Measurements from ENCODE around the gene PWWP2B. TPM values are rescaled to one million over a fixed set of nuclear protein-coding genes. Genes with fewer than 3 reads are reported as not detected.
A peak's percentile ranks its signal among the peaks of the same experiment; 100 is the strongest.

The PWWP2B gene
- total and polyA plus RNA-seq, 9 of the 15 experiments (the other 6 are each of a cell fraction or from before 2014, with no cell fraction given): 0.07 to 9.2 (median 1.6) TPM; not detected in 1

GRCh38 chr10:132410779-132411532 lies 14.0 kb downstream of the PWWP2B start:
- Histone ChIP-seq H3K27me3 (ENCODE audit: control insufficient read depth in 2 of 2, insufficient read depth in 2 of 2, low read length in 2 of 2) (no peaks in the 10 kb centered on the region), H3K4me3 (no peak overlapping the region), H3K4me1 (replicated peaks in 1 of 2; ENCODE audit: control insufficient read depth in 2 of 2, insufficient read depth in 2 of 2, low read length in 2 of 2) (peaks cover 3 to 62% of the 10 kb centered on the region in 2 experiments; a peak in 3 of 5 replicates), H2AFZ (ENCODE audit: low read depth, low read length) (no peak overlapping the region), H3K79me2 (ENCODE audit: control insufficient read depth, insufficient read depth, low read length) (no peaks in the 10 kb centered on the region; the same call in 2 of the 3 replicates), H3K36me3 (ENCODE audit: control insufficient read depth, insufficient read depth, low read length) (peaks cover 4% of the 10 kb centered on the region; the same call in 1 of the 3 replicates), H3K27ac (ENCODE audit: extremely low read depth, low read depth, low read length) (no peak overlapping the region), H4K20me1 (replicated peaks; ENCODE audit: control insufficient read depth, insufficient read depth, low read length) (no peaks in the 10 kb centered on the region), H3K9me3 (replicated peaks; ENCODE audit: control insufficient read depth, insufficient read depth, low read depth, low read length) (no peaks in the 10 kb centered on the region), H3K9me1 (ENCODE audit: control insufficient read depth, insufficient read depth, low read length) (no peaks in the 10 kb centered on the region), H3K9ac (ENCODE audit: insufficient read depth in 1 of 2, low read depth in 2 of 2, low read length in 2 of 2) (peak overlapping the region in 1 of 2 experiments; percentile 45; a peak in 2 of 4 replicates), H3K4me2 (ENCODE audit: insufficient read depth, low read length) (no peak overlapping the region)
- ChIA-PET CTCF (ENCODE audit: low intra/inter-chr PET ratio) (no interaction called here), POLR2A (interaction anchor here (0.7 kb wide), 1 partner anchor 206 kb away, joined by 3 read pairs; no protein-coding TSS in a partner anchor)
- DNase-seq (ENCODE audit: extremely low read depth in 1 of 4, low spot score in 3 of 4) (peak in 1 of 4 experiments; percentile 4), FAIRE-seq (no peak), ATAC-seq (no peak)
- BruUV-seq (replicated peaks): no TSS peak
- intact Hi-C loops (cut with micrococcal nuclease): no loop called here
- TF ChIP-seq ZNF436 (CRISPR knock-in tag; IDR thresholded peaks at IDR 0.05): no peak
- TF ChIP-seq, protein P1, sequence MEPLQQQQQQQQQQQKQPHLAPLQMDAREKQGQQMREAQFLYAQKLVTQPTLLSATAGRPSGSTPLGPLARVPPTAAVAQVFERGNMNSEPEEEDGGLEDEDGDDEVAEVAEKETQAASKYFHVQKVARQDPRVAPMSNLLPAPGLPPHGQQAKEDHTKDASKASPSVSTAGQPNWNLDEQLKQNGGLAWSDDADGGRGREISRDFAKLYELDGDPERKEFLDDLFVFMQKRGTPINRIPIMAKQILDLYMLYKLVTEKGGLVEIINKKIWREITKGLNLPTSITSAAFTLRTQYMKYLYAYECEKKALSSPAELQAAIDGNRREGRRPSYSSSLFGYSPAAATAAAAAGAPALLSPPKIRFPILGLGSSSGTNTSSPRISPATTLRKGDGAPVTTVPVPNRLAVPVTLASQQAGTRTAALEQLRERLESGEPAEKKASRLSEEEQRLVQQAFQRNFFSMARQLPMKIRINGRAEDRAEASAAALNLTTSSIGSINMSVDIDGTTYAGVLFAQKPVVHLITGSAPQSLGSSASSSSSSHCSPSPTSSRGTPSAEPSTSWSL (CRISPR knock-in tag; IDR thresholded peaks at IDR 0.05; ENCODE audit: borderline replicate concordance): no peak
- no peak for TF ChIP-seq SMARCA4 (IDR thresholded peaks at IDR 0.05)
- no peak for TF ChIP-seq ZC3H11A (IDR thresholded peaks at IDR 0.05; ENCODE audit: low read depth, low read length)
- TF ChIP-seq ZNF668 (CRISPR knock-in tag; IDR thresholded peaks at IDR 0.05): no peak
- no peak for TF ChIP-seq E2F6 (IDR thresholded peaks at IDR 0.05; ENCODE audit: borderline replicate concordance in 1 of 2, extremely low read depth in 1 of 2, insufficient read depth in 1 of 2, insufficient read length in 1 of 2, low read depth in 1 of 2, low read length in 1 of 2, poor library complexity in 1 of 2, severe bottlenecking in 1 of 2)
- no peak for TF ChIP-seq TEAD1 (CRISPR knock-in tag; IDR thresholded peaks at IDR 0.05)
- TF ChIP-seq ZNF445 (CRISPR knock-in tag; IDR thresholded peaks at IDR 0.05; ENCODE audit: low read depth): no peak
- TF ChIP-seq POLR2AphosphoS5 (IDR thresholded peaks at IDR 0.05; ENCODE audit: control insufficient read depth, insufficient read depth, low read depth, low read length): no peak
- TF ChIP-seq ZNF324 (CRISPR knock-in tag; IDR thresholded peaks at IDR 0.05): no peak
- TF ChIP-seq HMBOX1 (IDR thresholded peaks at IDR 0.05): no peak
- TF ChIP-seq DACH1 (IDR thresholded peaks at IDR 0.05; ENCODE audit: partially characterized antibody): no peak
- TF ChIP-seq ZNF696 (CRISPR knock-in tag; conservative IDR thresholded peaks at IDR 0.05): no peak
- TF ChIP-seq ZNF699 (CRISPR knock-in tag; IDR thresholded peaks at IDR 0.05; ENCODE audit: insufficient replicate concordance): no peak
- TF ChIP-seq STAT5A (IDR thresholded peaks at IDR 0.05; ENCODE audit: borderline replicate concordance, low read length): no peak
- in situ Hi-C loops (cut with MboI): no loop called here
- 69% methylated on average over 16 of the region's 28 CpGs for WGBS (ENCODE audit: insufficient coverage, low coverage, missing lambda C conversion rate)

Data from K562 (cell line).